22Rv1 (cell line): ENCODE measurements around the gene IFT81.

Experiments used
- ZFX ChIP-seq: fragments of 450-650 bp; IDR thresholded peaks from 2 replicates; pipeline ENCODE4 v1.6.1; 2017; ENCODE audit warnings: antibody characterized with exemption, borderline replicate concordance
- TF ChIP-seq, protein P1 (sequence below): fragments of 450-650 bp; IDR thresholded peaks from 2 replicates; pipeline ENCODE4 v1.5.1; 2017; ENCODE audit warnings: mild to moderate bottlenecking

DNA sequence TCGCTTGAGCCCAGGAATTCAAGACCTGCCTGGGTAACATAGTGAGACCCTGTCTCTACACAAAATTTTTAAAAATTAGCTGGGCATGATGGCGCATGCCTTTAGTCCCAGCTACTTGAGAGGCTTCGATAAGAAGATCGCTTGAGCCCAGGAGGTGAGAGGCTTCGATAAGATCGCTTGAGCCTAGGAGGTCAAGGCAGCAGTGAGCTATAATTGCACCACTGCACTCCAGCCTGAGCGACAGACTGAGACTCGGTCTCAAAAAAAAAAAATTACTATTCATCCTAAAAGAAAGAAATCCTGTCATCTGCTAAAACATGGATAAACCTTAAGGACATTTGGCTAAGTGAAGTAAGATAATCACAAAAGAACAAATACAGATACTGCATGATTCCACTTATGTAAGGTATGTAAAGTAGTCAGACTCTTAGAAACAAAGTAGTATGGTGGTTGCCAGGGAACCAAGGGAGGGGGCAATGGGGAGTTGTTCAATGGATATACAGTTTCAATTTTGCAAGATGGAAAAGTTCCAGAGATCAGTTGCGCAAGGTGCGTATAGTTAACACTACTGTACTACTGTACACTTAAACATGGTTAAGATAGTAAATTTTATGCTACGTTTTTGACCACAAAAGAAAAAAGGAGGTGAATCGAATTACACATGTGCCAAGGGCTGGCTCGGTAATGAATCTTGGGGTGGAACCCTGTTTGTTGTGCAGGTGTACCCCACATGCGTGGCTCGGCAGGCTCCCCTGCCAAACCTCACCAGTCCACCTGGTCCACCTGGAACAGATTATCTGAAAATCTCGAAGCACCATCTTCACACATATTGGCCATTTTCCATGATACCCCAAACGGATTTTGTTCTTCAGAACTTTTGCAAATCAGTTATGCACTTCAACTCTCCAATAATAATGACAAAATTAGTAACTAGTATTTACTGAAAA, 138.6 kb downstream of the IFT81 start:
- TF ChIP-seq, protein P1, sequence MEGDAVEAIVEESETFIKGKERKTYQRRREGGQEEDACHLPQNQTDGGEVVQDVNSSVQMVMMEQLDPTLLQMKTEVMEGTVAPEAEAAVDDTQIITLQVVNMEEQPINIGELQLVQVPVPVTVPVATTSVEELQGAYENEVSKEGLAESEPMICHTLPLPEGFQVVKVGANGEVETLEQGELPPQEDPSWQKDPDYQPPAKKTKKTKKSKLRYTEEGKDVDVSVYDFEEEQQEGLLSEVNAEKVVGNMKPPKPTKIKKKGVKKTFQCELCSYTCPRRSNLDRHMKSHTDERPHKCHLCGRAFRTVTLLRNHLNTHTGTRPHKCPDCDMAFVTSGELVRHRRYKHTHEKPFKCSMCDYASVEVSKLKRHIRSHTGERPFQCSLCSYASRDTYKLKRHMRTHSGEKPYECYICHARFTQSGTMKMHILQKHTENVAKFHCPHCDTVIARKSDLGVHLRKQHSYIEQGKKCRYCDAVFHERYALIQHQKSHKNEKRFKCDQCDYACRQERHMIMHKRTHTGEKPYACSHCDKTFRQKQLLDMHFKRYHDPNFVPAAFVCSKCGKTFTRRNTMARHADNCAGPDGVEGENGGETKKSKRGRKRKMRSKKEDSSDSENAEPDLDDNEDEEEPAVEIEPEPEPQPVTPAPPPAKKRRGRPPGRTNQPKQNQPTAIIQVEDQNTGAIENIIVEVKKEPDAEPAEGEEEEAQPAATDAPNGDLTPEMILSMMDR, result no peak
- TF ChIP-seq ZFX, result no peak
